ENCODE measurements around the gene TRABD.

Gene TRABD

GRCh38 chr22:50246242-50247175, 60.8 kb downstream of the TRABD start:
- Histone ChIP-seq H3F3A (ENCODE audit: insufficient read depth, low read length) (peaks cover 46% of the 10 kb centered on the region), H3K4me1 (ENCODE audit: low read length) (peaks cover 40% of the 10 kb centered on the region), H3K36me3 (replicated peaks; ENCODE audit: insufficient read depth, low read length) (no peaks in the 10 kb centered on the region), H3K9me2 (replicated peaks; ENCODE audit: insufficient read depth, low read length) (no peaks in the 10 kb centered on the region), H2AFZ (ENCODE audit: low read length) (no peak overlapping the region), H3K4me3 (ENCODE audit: low read length) (peak overlapping the region; percentile 81), H3K79me2 (ENCODE audit: low read length) (peaks cover 71% of the 10 kb centered on the region), H3K27ac (ENCODE audit: low read length) (peak overlapping the region; percentile 88; the same call in 1 of the 2 replicates), H3K9ac (ENCODE audit: low read length) (no peak overlapping the region; the same call in 1 of the 2 replicates), H3K27me3 (replicated peaks; ENCODE audit: insufficient read depth, low read length) (no peaks in the 10 kb centered on the region), H4K20me1 (ENCODE audit: insufficient read depth, low read length) (no peaks in the 10 kb centered on the region), H3K4me2 (ENCODE audit: low read depth, low read length) (peak overlapping the region; percentile 100), H3K9me3 (replicated peaks; ENCODE audit: insufficient read depth, low read length) (no peaks in the 10 kb centered on the region)
- no peak for DNase-seq
- TF ChIP-seq EZH2phosphoT487 (IDR thresholded peaks at IDR 0.05; ENCODE audit: low read length) (no peak), CTCF (IDR thresholded peaks at IDR 0.05; ENCODE audit: low read length) (peak; percentile 13; the same call in 1 of the 2 replicates), EZH2 (optimal IDR thresholded peaks at IDR 0.05; ENCODE audit: low read depth, low read length) (no peak)

GRCh38 chr22:50247748-50248147, 62.0 kb downstream of the TRABD start:
- no peak overlapping the region for H3K4me3 ChIP-seq (ENCODE audit: low read length)
- peaks cover 46% of the 10 kb centered on the region for H3F3A ChIP-seq (ENCODE audit: insufficient read depth, low read length)
- H3K9ac ChIP-seq (ENCODE audit: low read length): peak overlapping the region; percentile 34; the same call in 1 of the 2 replicates
- H4K20me1 ChIP-seq (ENCODE audit: insufficient read depth, low read length): no peaks in the 10 kb centered on the region
- H2AFZ ChIP-seq (ENCODE audit: low read length): no peak overlapping the region
- H3K27ac ChIP-seq (ENCODE audit: low read length): peak overlapping the region; percentile 69; the same call in 1 of the 2 replicates
- peak; percentile 91 for DNase-seq
- no peaks in the 10 kb centered on the region for H3K27me3 ChIP-seq (replicated peaks; ENCODE audit: insufficient read depth, low read length)
- H3K79me2 ChIP-seq (ENCODE audit: low read length): peaks cover 60% of the 10 kb centered on the region
- H3K36me3 ChIP-seq (replicated peaks; ENCODE audit: insufficient read depth, low read length): no peaks in the 10 kb centered on the region
- H3K9me3 ChIP-seq (replicated peaks; ENCODE audit: insufficient read depth, low read length): no peaks in the 10 kb centered on the region
- peak overlapping the region; percentile 40; the same call in 1 of the 2 replicates for H3K4me2 ChIP-seq (ENCODE audit: low read depth, low read length)
- no peaks in the 10 kb centered on the region for H3K9me2 ChIP-seq (replicated peaks; ENCODE audit: insufficient read depth, low read length)
- TF ChIP-seq EZH2phosphoT487 (IDR thresholded peaks at IDR 0.05; ENCODE audit: low read length) (no peak), CTCF (IDR thresholded peaks at IDR 0.05; ENCODE audit: low read length) (no peak), EZH2 (optimal IDR thresholded peaks at IDR 0.05; ENCODE audit: low read depth, low read length) (no peak)
- H3K4me1 ChIP-seq (ENCODE audit: low read length): peaks cover 36% of the 10 kb centered on the region

- Histone ChIP-seq H3K36me3 (replicated peaks; ENCODE audit: insufficient read depth, low read length) (no peaks in the 10 kb centered on the region), H3K9me3 (replicated peaks; ENCODE audit: insufficient read depth, low read length) (no peaks in the 10 kb centered on the region), H3K79me2 (ENCODE audit: low read length) (peaks cover 53% of the 10 kb centered on the region), H3K4me3 (ENCODE audit: low read length) (no peak overlapping the region), H3K4me1 (ENCODE audit: low read length) (peaks cover 36% of the 10 kb centered on the region), H3F3A (ENCODE audit: insufficient read depth, low read length) (peaks cover 46% of the 10 kb centered on the region), H3K27me3 (replicated peaks; ENCODE audit: insufficient read depth, low read length) (no peaks in the 10 kb centered on the region), H3K9me2 (replicated peaks; ENCODE audit: insufficient read depth, low read length) (no peaks in the 10 kb centered on the region), H3K9ac (ENCODE audit: low read length) (peak overlapping the region; percentile 34), H4K20me1 (ENCODE audit: insufficient read depth, low read length) (no peaks in the 10 kb centered on the region), H3K27ac (ENCODE audit: low read length) (peak overlapping the region; percentile 69; the same call in 1 of the 2 replicates), H2AFZ (ENCODE audit: low read length) (no peak overlapping the region), H3K4me2 (ENCODE audit: low read depth, low read length) (peak overlapping the region; percentile 28; the same call in 1 of the 2 replicates)
- no peak for TF ChIP-seq EZH2 (optimal IDR thresholded peaks at IDR 0.05; ENCODE audit: low read depth, low read length)
- no peak for TF ChIP-seq CTCF (IDR thresholded peaks at IDR 0.05; ENCODE audit: low read length)
- no peak for DNase-seq
Observed at GRCh38 chr22:50248196-50249081, 62.7 kb downstream of the TRABD start.
